Activated T-helper 9 cell treated with anti-CD3 and anti-CD28 coated beads, Interleukin-2, amount 50 U/mL, for 16 hours (primary cell): ENCODE data around the gene FCMR.

Experiments
- DNase-seq: peaks from one replicate; pipeline ENCODE4 v3.0.0-alpha.2; 2020; ENCODE audit warnings: low read depth

Gene FCMR

GRCh38 chr1:206899717-206900116 is 22.0 kb downstream of the FCMR start:
- DNase-seq: no peak

GRCh38 chr1:206898915-206899431 is 22.8 kb downstream of the FCMR start:
- no peak for DNase-seq

GRCh38 chr1:206898089-206898914 is 23.4 kb downstream of the FCMR start:
- no peak for DNase-seq

GRCh38 chr1:206897175-206897574 is 24.6 kb downstream of the FCMR start, which contains the start of gene IL24:
Gene IL24 (plus strand): TSS chr1:206897443. CDS start chr1:206897833, 390 bp downstream.
- DNase-seq: no peak

- DNase-seq: no peak
These were observed 25.5 kb downstream of the FCMR start for GRCh38 chr1:206896261-206896660.

GRCh38 chr1:206895837-206896242 is 25.9 kb downstream of the FCMR start:
- DNase-seq: no peak

- no peak for DNase-seq
These were observed 26.4 kb downstream of the FCMR start for GRCh38 chr1:206895325-206895724.

- no peak for DNase-seq
These were observed 28.4 kb downstream of the FCMR start for GRCh38 chr1:206893380-206893779.

GRCh38 chr1:206892351-206892984 is 29.3 kb downstream of the FCMR start:
- DNase-seq: no peak

- DNase-seq: no peak
These were observed 30.3 kb downstream of the FCMR start for GRCh38 chr1:206891412-206891811.

- DNase-seq: no peak
These were observed 31.3 kb downstream of the FCMR start for GRCh38 chr1:206890125-206891060.

GRCh38 chr1:206887701-206888100 is 34.0 kb downstream of the FCMR start:
- no peak for DNase-seq

GRCh38 chr1:206886831-206887230 is 34.9 kb downstream of the FCMR start:
- no peak for DNase-seq

- DNase-seq: no peak
These were observed 36.2 kb downstream of the FCMR start for GRCh38 chr1:206885341-206886060.

GRCh38 chr1:206883876-206884275 is 37.9 kb downstream of the FCMR start:
- DNase-seq: no peak

- no peak for DNase-seq
These were observed 38.6 kb downstream of the FCMR start for GRCh38 chr1:206883160-206883559.

GRCh38 chr1:206882555-206882954 is 39.2 kb downstream of the FCMR start:
- DNase-seq: no peak

- DNase-seq: no peak
These were observed 41.4 kb downstream of the FCMR start for GRCh38 chr1:206880314-206880713.

GRCh38 chr1:206878456-206878855 is 43.3 kb downstream of the FCMR start:
- no peak for DNase-seq

GRCh38 chr1:206875752-206876377 is 45.9 kb downstream of the FCMR start:
- DNase-seq: no peak

GRCh38 chr1:206873603-206874188 is 48.0 kb downstream of the FCMR start:
- DNase-seq: no peak
